IMR-90 (cell line): ENCODE data around the gene SPDYC. TPM values are rescaled to one million over a fixed set of nuclear protein-coding genes. Genes with fewer than 3 reads are reported as not detected.
"Not testable (repeated sequence)": the region's sequence is repeated elsewhere in the genome, so short reads cannot be mapped to it uniquely, and the experiment has no call there.

Source experiments
- ATAC-seq: fragments of 200-7000 bp; cut with Tn5 transposase; 2 replicates; pipeline ENCODE4 v1.9.1; 2020; ENCODE audit warnings: low read depth, mild to moderate bottlenecking, moderate library complexity
- BruUV-seq: library from RNA; stranded (reverse); fragments of 400-500 nt; replicated peaks from 2 replicates; lab custom pipeline; 2021; lab: Mats Ljungman, UMichigan
- CTCF ChIA-PET: fragments of 300-600 bp; formaldehyde crosslinking; extraction: SDS; loops from one replicate; lab custom pipeline; 2021; ENCODE audit warnings: antibody characterized with exemption; lab: Yijun Ruan, JAX
- POLR2A ChIA-PET: fragments of 300-600 bp; sonication (Branson Sonifier 250); formaldehyde crosslinking; loops from one replicate; lab custom pipeline; 2022; ENCODE audit warnings: antibody characterized with exemption; ENCODE audit not compliant: unreplicated experiment; lab: Charles Lee
- DNase-seq: peaks from one replicate; pipeline ENCODE4 v3.0.0; 2013
- H2AFZ ChIP-seq: replicated peaks from 2 replicates; pipeline ENCODE3; 2013; ENCODE audit warnings: low read length, mild to moderate bottlenecking; ENCODE audit not compliant: poor library complexity
- H2AK5ac ChIP-seq: 2 replicates; pipeline ENCODE4 v1.6.1; 2013; ENCODE audit warnings: low read depth, low read length, inconsistent platforms
- H2AK9ac ChIP-seq: replicated peaks from 2 replicates; pipeline ENCODE3; 2013; ENCODE audit warnings: mild to moderate bottlenecking, low read depth, low read length, moderate library complexity; ENCODE audit not compliant: poor library complexity
- H2BK120ac ChIP-seq: 2 replicates; pipeline ENCODE4 v1.6.1; 2013; ENCODE audit warnings: low read depth, low read length, inconsistent platforms
- H2BK15ac ChIP-seq: 3 replicates; pipeline ENCODE4 v1.6.1; 2013; ENCODE audit warnings: low read depth, low read length, inconsistent platforms
- H2BK20ac ChIP-seq: 2 replicates; pipeline ENCODE4 v1.6.1; 2013; ENCODE audit warnings: low read depth, mild to moderate bottlenecking, inconsistent platforms, low read length, moderate library complexity
- H2BK5ac ChIP-seq: 2 replicates; pipeline ENCODE4 v1.6.1; 2013; ENCODE audit warnings: mild to moderate bottlenecking, low read depth, low read length, inconsistent platforms; ENCODE audit not compliant: poor library complexity, severe bottlenecking
- H3K14ac ChIP-seq: replicated peaks from 2 replicates; pipeline ENCODE4 v1.6.1; 2013; ENCODE audit warnings: low read depth, low read length, inconsistent platforms
- H3K18ac ChIP-seq: 2 replicates; pipeline ENCODE4 v1.6.1; 2013; ENCODE audit warnings: low read depth, low read length, control low read depth
- H3K23ac ChIP-seq: 2 replicates; pipeline ENCODE4 v1.6.1; 2013; ENCODE audit warnings: low read depth, low read length, inconsistent platforms
- H3K27ac ChIP-seq: 2 replicates; pipeline ENCODE4 v1.5.1; 2013; ENCODE audit warnings: mild to moderate bottlenecking, control low read depth, low read length; ENCODE audit not compliant: insufficient read depth
- H3K27me3 ChIP-seq: 2 replicates; pipeline ENCODE4 v1.6.1; 2013; ENCODE audit warnings: low read length; ENCODE audit not compliant: control insufficient read depth, insufficient read depth
- H3K36me3 ChIP-seq: 2 replicates; pipeline ENCODE4 v1.6.1; 2013; ENCODE audit warnings: low read length, mixed read lengths; ENCODE audit not compliant: control insufficient read depth, insufficient read depth
- H3K4ac ChIP-seq: 2 replicates; pipeline ENCODE4 v1.6.1; 2013; ENCODE audit warnings: low read depth, low read length, inconsistent platforms
- H3K4me1 ChIP-seq: 2 replicates; pipeline ENCODE4 v1.6.1; 2013; ENCODE audit warnings: low read length, mixed read lengths; ENCODE audit not compliant: control insufficient read depth, insufficient read depth
- H3K4me2 ChIP-seq: 2 replicates; pipeline ENCODE4 v1.6.1; 2013; ENCODE audit warnings: low read depth, mild to moderate bottlenecking, control low read depth, low read length, moderate library complexity
- H3K4me3 ChIP-seq: 2 replicates; pipeline ENCODE4 v1.5.1; 2013; ENCODE audit warnings: low read depth, mild to moderate bottlenecking, control low read depth, low read length, moderate library complexity; ENCODE audit not compliant: insufficient read depth
- H3K56ac ChIP-seq: 2 replicates; pipeline ENCODE4 v1.6.1; 2013; ENCODE audit warnings: low read length, inconsistent platforms; ENCODE audit not compliant: insufficient read depth; ENCODE audit errors: extremely low read depth
- H3K79me1 ChIP-seq, 2 experiments: 2 replicates each; pipeline ENCODE4 v1.6.1; 2013; ENCODE audit warnings: low read length in 2 of 2, inconsistent platforms in 1 of 2, low read depth in 1 of 2
- H3K9ac ChIP-seq: 2 replicates; pipeline ENCODE4 v1.6.1; 2013; ENCODE audit warnings: low read depth, low read length, control low read depth
- H3K9me1 ChIP-seq: 2 replicates; pipeline ENCODE4 v1.6.1; 2013; ENCODE audit warnings: low read length, inconsistent platforms; ENCODE audit not compliant: insufficient read depth
- H3K9me3 ChIP-seq: 2 replicates; pipeline ENCODE4 v1.6.1; 2013; ENCODE audit warnings: low read length; ENCODE audit not compliant: control insufficient read depth, insufficient read depth
- H4K20me1 ChIP-seq: 2 replicates; pipeline ENCODE4 v1.6.1; 2013; ENCODE audit warnings: low read length, inconsistent platforms; ENCODE audit not compliant: insufficient read depth
- H4K5ac ChIP-seq: 2 replicates; pipeline ENCODE4 v1.6.1; 2013; ENCODE audit warnings: mild to moderate bottlenecking, low read depth, low read length, control low read depth
- H4K8ac ChIP-seq, 2 experiments: 2 replicates each; pipeline ENCODE4 v1.6.1; 2013; ENCODE audit warnings: low read depth in 2 of 2, low read length in 2 of 2, control low read depth in 1 of 2, inconsistent platforms in 1 of 2
- H4K91ac ChIP-seq: 2 replicates; pipeline ENCODE4 v1.6.1; 2013; ENCODE audit warnings: low read depth, low read length, inconsistent platforms; ENCODE audit not compliant: insufficient read depth
- BHLHE40 ChIP-seq: fragments of 150-350 bp; IDR thresholded peaks from 2 replicates; pipeline ENCODE4 v1.6.1; 2016; ENCODE audit warnings: mild to moderate bottlenecking, low read depth, low read length
- CEBPB ChIP-seq: IDR thresholded peaks from 2 replicates; pipeline ENCODE4 v1.6.1; 2012; ENCODE audit warnings: low read depth, low read length, improper control_type of control experiment
- FOS ChIP-seq: fragments of 150-350 bp; IDR thresholded peaks from 2 replicates; pipeline ENCODE4 v1.6.1; 2016; ENCODE audit warnings: low read depth, low read length
- MAFK ChIP-seq: IDR thresholded peaks from 2 replicates; pipeline ENCODE4 v1.6.1; 2012; ENCODE audit warnings: low read depth, low read length, improper control_type of control experiment
- RAD21 ChIP-seq: IDR thresholded peaks from 2 replicates; pipeline ENCODE4 v1.6.1; 2012; ENCODE audit warnings: low read length, improper control_type of control experiment
- WGBS, 2 experiments: methylation state at CpG; one replicate each; pipeline versions ENCODE4 v1.1.5 to v1.1.7; 2013; ENCODE audit warnings: missing lambda C conversion rate in 2 of 2; ENCODE audit not compliant: insufficient read length in 1 of 2; ENCODE audit errors: extremely low coverage in 2 of 2; 5-methylcytosine and 5-hydroxymethylcytosine counted together
- dilution Hi-C: fragments of 300-500 bp; cut with HindIII; formaldehyde crosslinking; loops from one replicate; pipeline ENCODE4 v1.14.3; 2018; ENCODE audit warnings: low sequenced_read_pairs; ENCODE audit not compliant: unreplicated experiment
- in situ Hi-C: fragments of 300-500 bp; cut with MboI; formaldehyde crosslinking; loops from 3 replicates; pipeline ENCODE4 v1.14.3; 2019; ENCODE audit warnings: low sequenced_read_pairs, inconsistent platforms, mixed read lengths
- intact Hi-C: fragments of 100-400 bp; cut with micrococcal nuclease; formaldehyde crosslinking; loops from 2 replicates; pipeline ENCODE4 v1.10.0; 2022
- polyA plus RNA-seq, 3 experiments: library from polyadenylated mRNA; depleted of rRNA; stranded (reverse); fragments of >200 nt; gene quantifications; 2 replicates each; pipeline ENCODE4 v1.2.3, GENCODE V29; 2012; ENCODE audit warnings: low replicate concordance in 1 of 3
- total RNA-seq: library from RNA; depleted of rRNA; stranded (reverse); fragments of >200 nt; gene quantifications from 2 replicates; pipeline ENCODE4 v1.2.3, GENCODE V29; 2012
- TF ChIP-seq, protein P1 (sequence below): fragments of 150-350 bp; IDR thresholded peaks from 2 replicates; pipeline ENCODE4 v1.6.1; 2016; ENCODE audit warnings: low read depth, mild to moderate bottlenecking, low read length, moderate library complexity, borderline replicate concordance
- TF ChIP-seq, protein P2 (sequence below): conservative IDR thresholded peaks from 2 replicates; pipeline ENCODE4 v1.5.1; 2012; ENCODE audit warnings: mild to moderate bottlenecking, low read depth, low read length, improper control_type of control experiment

SPDYC gene
- total and polyA plus RNA-seq, 2 of the 4 experiments (the other 2 are of a cell fraction): not detected

DNA sequence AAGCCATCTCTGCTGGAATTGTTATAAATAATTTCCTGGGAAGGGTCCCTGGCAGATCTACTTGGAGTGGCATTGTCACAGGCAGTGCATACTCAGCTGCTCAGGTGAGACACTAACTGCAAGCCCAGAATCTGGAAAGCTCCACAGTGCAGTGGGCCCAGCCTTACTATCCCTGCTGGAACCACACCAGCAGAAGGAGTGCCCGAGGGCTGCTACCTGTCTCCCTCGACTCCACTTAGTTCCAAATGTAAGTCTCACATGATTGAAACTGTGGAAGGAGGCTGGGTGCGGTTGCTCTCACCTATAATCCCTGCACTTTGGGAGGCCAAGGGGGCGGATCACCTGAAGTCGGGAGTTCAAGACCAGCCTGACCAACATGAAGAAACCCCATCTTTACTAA is 21.4 kb upstream of the SPDYC start:
- H4K5ac ChIP-seq: no peak overlapping the region
- intact Hi-C loops (no loop called here), in situ Hi-C loops (no loop called here), dilution Hi-C loops (no loop called here)
- H3K18ac ChIP-seq: no peak overlapping the region
- H2AK9ac ChIP-seq: no peak overlapping the region
- ATAC-seq (no peak), DNase-seq (no peak)
- H3K27me3 ChIP-seq: peaks cover 12% of the 10 kb centered on the region
- no peak overlapping the region for H3K56ac ChIP-seq
- no peak overlapping the region for H2AK5ac ChIP-seq
- ChIA-PET POLR2A (no interaction called here), CTCF (no interaction called here)
- H3K14ac ChIP-seq: no peak overlapping the region
- H3K4ac ChIP-seq: no peak overlapping the region
- peaks cover 3% of the 10 kb centered on the region; the same call in 1 of the 2 replicates for H3K9me3 ChIP-seq
- no peak overlapping the region for H2BK120ac ChIP-seq
- H4K8ac ChIP-seq: no peak overlapping the region
- no TSS peak for BruUV-seq
- H2AFZ ChIP-seq: peak overlapping the region; percentile 51
- H3K27ac ChIP-seq: no peak overlapping the region
- H3K36me3 ChIP-seq: no peaks in the 10 kb centered on the region
- no peak overlapping the region for H2BK5ac ChIP-seq
- no peak overlapping the region for H2BK20ac ChIP-seq
- no peak overlapping the region for H4K91ac ChIP-seq
- no peaks in the 10 kb centered on the region for H4K20me1 ChIP-seq
- no peaks in the 10 kb centered on the region for H3K79me1 ChIP-seq
- no peak overlapping the region for H2BK15ac ChIP-seq
- H3K9ac ChIP-seq: no peak overlapping the region
- TF ChIP-seq FOS (no peak), BHLHE40 (no peak), RAD21 (no peak), CEBPB (no peak), MAFK (no peak)
- TF ChIP-seq, protein P1, sequence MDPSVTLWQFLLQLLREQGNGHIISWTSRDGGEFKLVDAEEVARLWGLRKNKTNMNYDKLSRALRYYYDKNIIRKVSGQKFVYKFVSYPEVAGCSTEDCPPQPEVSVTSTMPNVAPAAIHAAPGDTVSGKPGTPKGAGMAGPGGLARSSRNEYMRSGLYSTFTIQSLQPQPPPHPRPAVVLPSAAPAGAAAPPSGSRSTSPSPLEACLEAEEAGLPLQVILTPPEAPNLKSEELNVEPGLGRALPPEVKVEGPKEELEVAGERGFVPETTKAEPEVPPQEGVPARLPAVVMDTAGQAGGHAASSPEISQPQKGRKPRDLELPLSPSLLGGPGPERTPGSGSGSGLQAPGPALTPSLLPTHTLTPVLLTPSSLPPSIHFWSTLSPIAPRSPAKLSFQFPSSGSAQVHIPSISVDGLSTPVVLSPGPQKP: no peak
- TF ChIP-seq, protein P2, sequence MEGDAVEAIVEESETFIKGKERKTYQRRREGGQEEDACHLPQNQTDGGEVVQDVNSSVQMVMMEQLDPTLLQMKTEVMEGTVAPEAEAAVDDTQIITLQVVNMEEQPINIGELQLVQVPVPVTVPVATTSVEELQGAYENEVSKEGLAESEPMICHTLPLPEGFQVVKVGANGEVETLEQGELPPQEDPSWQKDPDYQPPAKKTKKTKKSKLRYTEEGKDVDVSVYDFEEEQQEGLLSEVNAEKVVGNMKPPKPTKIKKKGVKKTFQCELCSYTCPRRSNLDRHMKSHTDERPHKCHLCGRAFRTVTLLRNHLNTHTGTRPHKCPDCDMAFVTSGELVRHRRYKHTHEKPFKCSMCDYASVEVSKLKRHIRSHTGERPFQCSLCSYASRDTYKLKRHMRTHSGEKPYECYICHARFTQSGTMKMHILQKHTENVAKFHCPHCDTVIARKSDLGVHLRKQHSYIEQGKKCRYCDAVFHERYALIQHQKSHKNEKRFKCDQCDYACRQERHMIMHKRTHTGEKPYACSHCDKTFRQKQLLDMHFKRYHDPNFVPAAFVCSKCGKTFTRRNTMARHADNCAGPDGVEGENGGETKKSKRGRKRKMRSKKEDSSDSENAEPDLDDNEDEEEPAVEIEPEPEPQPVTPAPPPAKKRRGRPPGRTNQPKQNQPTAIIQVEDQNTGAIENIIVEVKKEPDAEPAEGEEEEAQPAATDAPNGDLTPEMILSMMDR: no peak
- H3K9me1 ChIP-seq: no peaks in the 10 kb centered on the region
- H3K4me3 ChIP-seq: no peak overlapping the region
- H3K4me2 ChIP-seq: no peak overlapping the region
- no CpG with 5 or more reads among the region's 5 CpGs for WGBS, 2 experiments
- H3K4me1 ChIP-seq: peaks cover 2% of the 10 kb centered on the region
- H3K23ac ChIP-seq: no peak overlapping the region

DNA sequence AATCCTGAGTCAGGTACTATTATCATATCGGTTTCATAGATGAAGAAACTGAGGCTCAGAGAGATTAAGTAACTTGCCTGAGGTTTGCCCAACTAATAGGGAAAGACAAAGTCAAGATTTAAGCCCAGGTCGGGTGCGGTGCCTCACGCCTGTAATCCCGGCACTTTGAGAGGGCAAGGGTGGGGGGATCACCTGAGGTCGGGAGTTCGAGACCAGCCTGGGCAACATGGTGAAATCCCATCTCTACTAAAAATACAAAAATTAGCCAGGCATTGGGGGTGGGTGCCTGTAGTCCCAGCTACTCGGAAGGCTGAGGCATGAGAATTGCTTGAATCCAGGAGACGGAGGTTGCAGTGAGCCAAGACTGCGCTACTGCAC is 19.9 kb upstream of the SPDYC start:
- H2AK9ac ChIP-seq, H3K4me3 ChIP-seq, H3K4ac ChIP-seq, H3K4me2 ChIP-seq, DNase-seq, H2BK5ac ChIP-seq, H4K5ac ChIP-seq, BruUV-seq, H3K14ac ChIP-seq, H3K9ac ChIP-seq, intact Hi-C loops, H3K18ac ChIP-seq, H3K56ac ChIP-seq, H3K36me3 ChIP-seq, dilution Hi-C loops, POLR2A ChIA-PET, H3K9me1 ChIP-seq, in situ Hi-C loops, H3K23ac ChIP-seq, H4K91ac ChIP-seq, H4K8ac ChIP-seq, ATAC-seq, H3K9me3 ChIP-seq, H4K20me1 ChIP-seq, H2BK120ac ChIP-seq, CTCF ChIA-PET, H3K27me3 ChIP-seq, H3K4me1 ChIP-seq, H2BK15ac ChIP-seq, H3K79me1 ChIP-seq, H3K27ac ChIP-seq, H2BK20ac ChIP-seq, H2AFZ ChIP-seq, H2AK5ac ChIP-seq: not testable (repeated sequence)
- WGBS, 2 experiments: 67% methylated on average over 2 of the region's 10 CpGs; no CpG with 5 or more reads in 1 of the 2 experiments
